Esophagus muscularis mucosa (tissue), 3 donors: ENCODE measurements around the gene PRR12.
"Not testable (repeated sequence)": the region's sequence is repeated elsewhere in the genome, so short reads cannot be mapped to it uniquely, and the experiment has no call there.

Experiments
- POLR2A ChIP-seq: fragments of 450-650 bp; IDR thresholded peaks from one replicate; pipeline ENCODE4 v1.6.1; 2017; ENCODE audit warnings: antibody characterized with exemption, moderate library complexity, mild to moderate bottlenecking, low read depth
- POLR2AphosphoS5 ChIP-seq, 2 donors: sonication (generic); formaldehyde crosslinking; IDR thresholded peaks; one replicate each; pipeline ENCODE4 v1.6.1; 2017; ENCODE audit warnings: antibody characterized with exemption in 2 of 2
- TF ChIP-seq, protein P1 (sequence below), 3 experiments: fragments of 200-600 bp in 2 of 3; fragments of 450-650 bp in 1 of 3; sonication (generic) in 2 of 3; IDR thresholded peaks; one replicate each; pipeline ENCODE4 v1.5.1; 2017 to 2019; ENCODE audit warnings: antibody characterized with exemption in 3 of 3, mild to moderate bottlenecking in 2 of 3, moderate library complexity in 1 of 3

DNA sequence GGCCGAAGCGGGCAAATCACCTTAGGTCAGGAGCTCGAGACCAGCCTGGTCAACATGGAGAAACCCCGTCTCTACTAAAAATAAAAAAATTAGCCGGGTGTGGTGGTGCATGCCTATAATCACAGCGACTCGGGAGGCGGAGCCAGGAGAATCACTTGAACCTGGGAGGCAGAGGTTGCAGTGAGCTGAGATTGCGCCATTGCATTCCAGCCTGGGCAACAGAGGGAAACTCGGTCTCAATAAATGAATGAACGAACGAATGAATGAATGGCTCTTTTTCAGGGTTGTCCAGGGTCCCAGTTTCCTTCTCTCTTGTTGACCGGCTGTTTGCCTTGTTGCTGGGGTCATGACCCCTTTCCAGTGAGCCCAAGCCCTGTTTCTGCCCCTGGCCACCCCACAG is 26.9 kb downstream of the PRR12 start:
- not testable (repeated sequence) for TF ChIP-seq POLR2AphosphoS5 (IDR thresholded peaks at IDR 0.05); POLR2A
- TF ChIP-seq, protein P1, sequence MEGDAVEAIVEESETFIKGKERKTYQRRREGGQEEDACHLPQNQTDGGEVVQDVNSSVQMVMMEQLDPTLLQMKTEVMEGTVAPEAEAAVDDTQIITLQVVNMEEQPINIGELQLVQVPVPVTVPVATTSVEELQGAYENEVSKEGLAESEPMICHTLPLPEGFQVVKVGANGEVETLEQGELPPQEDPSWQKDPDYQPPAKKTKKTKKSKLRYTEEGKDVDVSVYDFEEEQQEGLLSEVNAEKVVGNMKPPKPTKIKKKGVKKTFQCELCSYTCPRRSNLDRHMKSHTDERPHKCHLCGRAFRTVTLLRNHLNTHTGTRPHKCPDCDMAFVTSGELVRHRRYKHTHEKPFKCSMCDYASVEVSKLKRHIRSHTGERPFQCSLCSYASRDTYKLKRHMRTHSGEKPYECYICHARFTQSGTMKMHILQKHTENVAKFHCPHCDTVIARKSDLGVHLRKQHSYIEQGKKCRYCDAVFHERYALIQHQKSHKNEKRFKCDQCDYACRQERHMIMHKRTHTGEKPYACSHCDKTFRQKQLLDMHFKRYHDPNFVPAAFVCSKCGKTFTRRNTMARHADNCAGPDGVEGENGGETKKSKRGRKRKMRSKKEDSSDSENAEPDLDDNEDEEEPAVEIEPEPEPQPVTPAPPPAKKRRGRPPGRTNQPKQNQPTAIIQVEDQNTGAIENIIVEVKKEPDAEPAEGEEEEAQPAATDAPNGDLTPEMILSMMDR (IDR thresholded peaks at IDR 0.05), result not testable (repeated sequence)
